Measurements from ENCODE around the gene AKNA. TPM values are rescaled to one million over a fixed set of nuclear protein-coding genes. Genes with fewer than 3 reads are reported as not detected.

The AKNA gene
- total and polyA plus RNA-seq, 2 of the 8 experiments (the other 6 are each of a cell fraction or from before 2014, with no cell fraction given): 21.0 to 27.4 TPM

DNA sequence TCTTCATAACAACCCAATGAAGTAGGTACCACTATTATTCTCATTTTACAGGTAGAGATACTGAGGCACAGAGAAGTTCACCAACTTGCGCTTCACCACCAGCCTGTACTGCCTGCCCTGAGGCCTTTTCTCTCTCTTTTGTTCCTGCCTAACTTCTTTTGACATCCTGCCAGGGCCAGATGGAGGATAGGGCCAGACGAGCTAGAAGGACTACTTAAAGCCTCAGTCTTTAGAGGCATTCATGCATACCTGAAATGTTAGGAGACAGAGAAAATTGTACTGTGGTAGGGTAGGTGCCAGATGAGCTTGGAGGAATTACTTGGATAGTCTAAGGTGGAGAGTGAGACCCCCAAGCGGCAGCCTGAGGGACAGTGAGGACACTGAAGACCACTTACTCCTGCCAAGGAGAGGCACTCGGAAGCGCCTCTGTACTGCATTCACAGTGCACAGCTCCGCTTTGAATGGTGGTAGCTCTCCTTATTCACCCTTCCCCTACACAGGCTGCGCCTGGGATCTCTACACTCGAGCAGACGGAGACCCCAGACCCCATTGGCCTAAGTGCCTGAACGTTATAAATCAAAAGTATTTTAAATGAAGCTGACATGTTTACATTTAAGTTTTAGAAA lies 71.1 kb downstream of the AKNA start:
- Histone ChIP-seq H3K4ac (replicated peaks; ENCODE audit: insufficient read length, low read depth, low read length) (no peak overlapping the region), H3K79me1 (ENCODE audit: low read depth, low read length) (no peaks in the 10 kb centered on the region), H3K36me3 (ENCODE audit: control insufficient read depth in 2 of 4, insufficient read depth in 4 of 4, low read length in 3 of 4) (no peaks in the 10 kb centered on the region), H2BK5ac (ENCODE audit: low read depth, low read length) (no peak overlapping the region), H3K23me2 (ENCODE audit: low read depth, low read length) (peaks cover 1% of the 10 kb centered on the region; the same call in 1 of the 2 replicates), H3K18ac (ENCODE audit: extremely low read depth, low read length) (no peak overlapping the region), H2BK12ac (ENCODE audit: low read depth, low read length) (no peak overlapping the region), H3K4me3 (ENCODE audit: extremely low read depth in 1 of 4, insufficient read depth in 2 of 4, low read depth in 3 of 4, low read length in 4 of 4) (no peak overlapping the region), H3K56ac (replicated peaks; ENCODE audit: insufficient read length, low read depth, low read length) (no peak overlapping the region), H3K9me3 (ENCODE audit: insufficient read depth in 2 of 2, low read depth in 1 of 2, low read length in 1 of 2) (no peaks in the 10 kb centered on the region), H4K5ac (ENCODE audit: insufficient read length, low read depth, low read length) (no peak overlapping the region), H2BK20ac (ENCODE audit: low read length) (no peak overlapping the region), H4K8ac (ENCODE audit: extremely low read depth, insufficient read depth, low read length) (no peak overlapping the region), H2AFZ (ENCODE audit: low read length) (no peak overlapping the region), H2BK15ac (ENCODE audit: low read length) (no peak overlapping the region), H3K4me1 (replicated peaks in 1 of 4; ENCODE audit: control insufficient read depth in 3 of 4, insufficient read depth in 4 of 4, low read length in 3 of 4) (no peaks in the 10 kb centered on the region), H3K14ac (ENCODE audit: insufficient read length) (no peak overlapping the region), H3K27me3 (replicated peaks in 1 of 4; ENCODE audit: control insufficient read depth in 3 of 4, extremely low read depth in 1 of 4, insufficient read depth in 3 of 4, low read length in 3 of 4) (no peaks in the 10 kb centered on the region), H4K20me1 (replicated peaks in 1 of 2; ENCODE audit: control insufficient read depth in 1 of 2, insufficient read depth in 2 of 2, low read length in 2 of 2) (no peaks in the 10 kb centered on the region), H2BK120ac (replicated peaks; ENCODE audit: low read depth, low read length) (no peak overlapping the region), H3K79me2 (ENCODE audit: control insufficient read depth in 1 of 2, insufficient read depth in 2 of 2, low read length in 2 of 2) (no peaks in the 10 kb centered on the region), H3K27ac (ENCODE audit: low read depth, low read length) (no peak overlapping the region), H3K9ac (replicated peaks in 1 of 4; ENCODE audit: extremely low read depth in 1 of 4, low read depth in 3 of 4, low read length in 3 of 4) (no peak overlapping the region), H4K91ac (replicated peaks; ENCODE audit: insufficient read length, low read length) (no peak overlapping the region), H3K4me2 (ENCODE audit: insufficient read depth in 1 of 2, low read depth in 2 of 2, low read length in 2 of 2) (no peak overlapping the region), H3K23ac (ENCODE audit: insufficient read length) (no peak overlapping the region), H2AK5ac (ENCODE audit: low read depth, low read length) (no peak overlapping the region)
- TF ChIP-seq JUND (IDR thresholded peaks at IDR 0.05; ENCODE audit: low read length): no peak
- TF ChIP-seq, protein P1, sequence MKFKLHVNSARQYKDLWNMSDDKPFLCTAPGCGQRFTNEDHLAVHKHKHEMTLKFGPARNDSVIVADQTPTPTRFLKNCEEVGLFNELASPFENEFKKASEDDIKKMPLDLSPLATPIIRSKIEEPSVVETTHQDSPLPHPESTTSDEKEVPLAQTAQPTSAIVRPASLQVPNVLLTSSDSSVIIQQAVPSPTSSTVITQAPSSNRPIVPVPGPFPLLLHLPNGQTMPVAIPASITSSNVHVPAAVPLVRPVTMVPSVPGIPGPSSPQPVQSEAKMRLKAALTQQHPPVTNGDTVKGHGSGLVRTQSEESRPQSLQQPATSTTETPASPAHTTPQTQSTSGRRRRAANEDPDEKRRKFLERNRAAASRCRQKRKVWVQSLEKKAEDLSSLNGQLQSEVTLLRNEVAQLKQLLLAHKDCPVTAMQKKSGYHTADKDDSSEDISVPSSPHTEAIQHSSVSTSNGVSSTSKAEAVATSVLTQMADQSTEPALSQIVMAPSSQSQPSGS (IDR thresholded peaks at IDR 0.05; ENCODE audit: low read length): no peak
- no peak for TF ChIP-seq HDAC6 (IDR thresholded peaks at IDR 0.05; ENCODE audit: low read depth, low read length)
- TF ChIP-seq BRCA1 (IDR thresholded peaks at IDR 0.05; ENCODE audit: low read depth, low read length): no peak
- TF ChIP-seq POU5F1 (IDR thresholded peaks at IDR 0.05; ENCODE audit: low read depth, low read length): no peak
- TF ChIP-seq JUN (IDR thresholded peaks at IDR 0.05; ENCODE audit: low read depth, low read length): no peak
- no peak for TF ChIP-seq RXRA (IDR thresholded peaks at IDR 0.05; ENCODE audit: insufficient read depth, low read depth, low read length)
- no peak for TF ChIP-seq GTF2F1 (IDR thresholded peaks at IDR 0.05; ENCODE audit: borderline replicate concordance, low read depth, low read length)
- no peak for TF ChIP-seq SIN3A (conservative IDR thresholded peaks at IDR 0.05 in 1 of 2, IDR thresholded peaks at IDR 0.05 in 1 of 2; ENCODE audit: low read depth in 1 of 2, low read length in 2 of 2)
- TF ChIP-seq KDM1A (IDR thresholded peaks at IDR 0.05; ENCODE audit: borderline replicate concordance, low read length): no peak
- FAIRE-seq (no peak), DNase-seq (ENCODE audit: low read depth in 1 of 2, low spot score in 2 of 2) (peak in 1 of 2 experiments; percentile 37)
- ChIA-PET POLR2A (ENCODE audit: partially characterized antibody) (interaction anchor here (0.7 to 1.2 kb wide), 2 partner anchors 20 to 34 kb away, joined by 3 to 4 read pairs; no protein-coding TSS in a partner anchor), CTCF (ENCODE audit: partially characterized antibody) (interaction anchor here (0.5 to 4.6 kb wide), 5 partner anchors 99 to 234 kb away, joined by 3 to 29 read pairs (median 4); partner anchors contain the start of gene COL27A1)
- 86% methylated on average over 10 of the region's 10 CpGs; no CpG with 5 or more reads in 1 of the 2 experiments for WGBS, 2 experiments (ENCODE audit: extremely low coverage in 1 of 2, insufficient coverage in 1 of 2, insufficient read length in 1 of 2, insufficient replicate concordance in 2 of 2, low coverage in 1 of 2, low lambda C conversion rate in 2 of 2, missing lambda C conversion rate in 1 of 2)
